ENCODE measurements around the gene HRH3.

- no peak for TF ChIP-seq CTCF (IDR thresholded peaks at IDR 0.05)
- TF ChIP-seq POLR2AphosphoS5 (IDR thresholded peaks at IDR 0.05) = no peak
- no peak for TF ChIP-seq POLR2A (IDR thresholded peaks at IDR 0.05)
- TF ChIP-seq EP300 (IDR thresholded peaks at IDR 0.05; ENCODE audit: low read depth) = no peak
Measured at GRCh38 chr20:62201173-62202082, 18.6 kb downstream of the HRH3 start.

All from transverse colon (tissue), 4 donors.